Mesenchymal stem cell (in vitro differentiated cells and primary cell): ENCODE results near the gene ITPR3.
"Not testable (repeated sequence)": the region's sequence is repeated elsewhere in the genome, so short reads cannot be mapped to it uniquely, and the experiment has no call there.

Experiments
- DNase-seq: peaks from one replicate; pipeline ENCODE4 v3.0.0-alpha.2; 2013
- H2AFZ ChIP-seq: one replicate; pipeline ENCODE4 v1.6.1; 2013; ENCODE audit warnings: low read depth, mild to moderate bottlenecking, control low read depth, inconsistent platforms, low read length, moderate library complexity
- H2AK5ac ChIP-seq: 2 replicates; pipeline ENCODE4 v1.6.1; 2013; ENCODE audit warnings: low read length, moderate library complexity, mild to moderate bottlenecking, inconsistent platforms; ENCODE audit not compliant: severe bottlenecking
- H2BK120ac ChIP-seq: one replicate; pipeline ENCODE4 v1.6.1; 2013; ENCODE audit warnings: low read depth, mild to moderate bottlenecking, inconsistent platforms, low read length, moderate library complexity
- H2BK12ac ChIP-seq, 2 experiments: one replicate each; pipeline ENCODE4 v1.6.1; 2013; ENCODE audit warnings: inconsistent platforms in 2 of 2, low read length in 2 of 2, mild to moderate bottlenecking in 2 of 2, moderate library complexity in 2 of 2, control low read depth in 1 of 2
- H2BK15ac ChIP-seq: one replicate; pipeline ENCODE4 v1.6.1; 2013; ENCODE audit warnings: mild to moderate bottlenecking, low read depth, inconsistent platforms; ENCODE audit not compliant: poor library complexity, severe bottlenecking
- H2BK5ac ChIP-seq: 2 replicates; pipeline ENCODE4 v1.6.1; 2013; ENCODE audit warnings: low read depth, mild to moderate bottlenecking, low read length, control low read depth, inconsistent platforms; ENCODE audit not compliant: poor library complexity, severe bottlenecking
- H3K14ac ChIP-seq, 2 experiments: one replicate each; pipeline ENCODE4 v1.6.1; 2013; ENCODE audit warnings: inconsistent platforms in 2 of 2, low read length in 2 of 2, control low read depth in 1 of 2, mild to moderate bottlenecking in 1 of 2, moderate library complexity in 1 of 2
- H3K18ac ChIP-seq, 2 experiments: one replicate each; pipeline ENCODE4 v1.6.1; 2013; ENCODE audit warnings: inconsistent platforms in 2 of 2, low read length in 2 of 2, control low read depth in 1 of 2, low read depth in 1 of 2, mild to moderate bottlenecking in 1 of 2
- H3K23ac ChIP-seq, 2 experiments: one replicate each; pipeline ENCODE4 v1.6.1; 2013; ENCODE audit warnings: inconsistent platforms in 2 of 2, low read length in 2 of 2, mild to moderate bottlenecking in 2 of 2, moderate library complexity in 2 of 2, control low read depth in 1 of 2
- H3K27ac ChIP-seq: 2 replicates; pipeline ENCODE4 v1.5.1; 2013; ENCODE audit warnings: mild to moderate bottlenecking, moderate library complexity, low read length, control low read depth, inconsistent platforms; ENCODE audit not compliant: poor library complexity, severe bottlenecking
- H3K27me3 ChIP-seq, 2 experiments: 2 replicates each; pipeline versions ENCODE4 v1.6.1 to v1.7.0; 2013; ENCODE audit warnings: low read length in 2 of 2, mild to moderate bottlenecking in 2 of 2, moderate library complexity in 2 of 2, control low read depth in 1 of 2, inconsistent platforms in 1 of 2; ENCODE audit not compliant: control insufficient read depth in 1 of 2, insufficient read depth in 1 of 2
- H3K36me3 ChIP-seq, 2 experiments: 2 replicates each; pipeline versions ENCODE4 v1.6.1 to v1.7.0; 2013; ENCODE audit warnings: low read length in 2 of 2, control low read depth in 1 of 2, inconsistent platforms in 1 of 2, low read depth in 1 of 2, mild to moderate bottlenecking in 1 of 2; ENCODE audit not compliant: insufficient read depth in 2 of 2, control insufficient read depth in 1 of 2
- H3K4ac ChIP-seq, 2 experiments: one replicate each; pipeline ENCODE4 v1.6.1; 2013; ENCODE audit warnings: inconsistent platforms in 2 of 2, low read length in 2 of 2, mild to moderate bottlenecking in 2 of 2, moderate library complexity in 2 of 2, control low read depth in 1 of 2, low read depth in 1 of 2
- H3K4me1 ChIP-seq: 2 replicates; pipeline ENCODE4 v1.6.1; 2013; ENCODE audit warnings: low read depth, low read length, control low read depth; ENCODE audit not compliant: control insufficient read depth, insufficient read depth
- H3K4me2 ChIP-seq: 2 replicates; pipeline ENCODE4 v1.6.1; 2013; ENCODE audit warnings: low read length, mild to moderate bottlenecking, inconsistent platforms; ENCODE audit not compliant: poor library complexity, severe bottlenecking
- H3K4me3 ChIP-seq, 2 experiments: 2 replicates each; pipeline versions ENCODE4 v1.5.1 to v1.7.0; 2013; ENCODE audit warnings: low read length in 2 of 2, mild to moderate bottlenecking in 2 of 2, control low read depth in 1 of 2, low read depth in 1 of 2; ENCODE audit not compliant: insufficient read depth in 1 of 2
- H3K79me1 ChIP-seq: replicated peaks from 2 replicates; pipeline ENCODE4 v1.6.1; 2013; ENCODE audit warnings: mild to moderate bottlenecking, control low read depth, low read length, inconsistent platforms; ENCODE audit not compliant: poor library complexity, severe bottlenecking
- H3K9ac ChIP-seq: 2 replicates; pipeline ENCODE4 v1.7.0; 2013; ENCODE audit warnings: mild to moderate bottlenecking, low read length, moderate library complexity
- H3K9me3 ChIP-seq: 2 replicates; pipeline ENCODE4 v1.7.0; 2013; ENCODE audit warnings: mild to moderate bottlenecking, low read length; ENCODE audit not compliant: control insufficient read depth
- H4K8ac ChIP-seq: one replicate; pipeline ENCODE4 v1.6.1; 2013; ENCODE audit warnings: inconsistent platforms, mild to moderate bottlenecking, low read length, moderate library complexity
- H4K91ac ChIP-seq: one replicate; pipeline ENCODE4 v1.6.1; 2013; ENCODE audit warnings: mild to moderate bottlenecking, low read length, inconsistent platforms
- WGBS: methylation state at CpG from one replicate; pipeline ENCODE4 v1.1.7; 2013; ENCODE audit warnings: mixed read lengths; 5-methylcytosine and 5-hydroxymethylcytosine counted together

ITPR3 gene

GRCh38 chr6:33595001-33595846 lies 25.9 kb upstream of the ITPR3 start:
- no peaks in the 10 kb centered on the region for H3K36me3 ChIP-seq
- H3K9me3 ChIP-seq, result no peaks in the 10 kb centered on the region
- H3K4ac ChIP-seq, result no peak overlapping the region
- H4K8ac ChIP-seq, result peak overlapping the region; percentile 64
- no peaks in the 10 kb centered on the region for H3K27me3 ChIP-seq
- H3K4me1 ChIP-seq, result peaks cover 36% of the 10 kb centered on the region
- 84% methylated on average over 18 of the region's 18 CpGs for WGBS
- H4K91ac ChIP-seq, result no peak overlapping the region
- H3K4me2 ChIP-seq, result no peak overlapping the region
- H3K4me3 ChIP-seq, result no peak overlapping the region
- H2BK120ac ChIP-seq, result no peak overlapping the region
- H3K23ac ChIP-seq, result no peak overlapping the region
- no peak overlapping the region for H2AK5ac ChIP-seq
- no peak overlapping the region for H2BK12ac ChIP-seq
- no peaks in the 10 kb centered on the region for H3K79me1 ChIP-seq
- peak overlapping the region in 1 of 2 experiments; percentile 26 for H3K14ac ChIP-seq
- H3K9ac ChIP-seq, result no peak overlapping the region
- no peak for DNase-seq
- H3K18ac ChIP-seq, result no peak overlapping the region
- no peak overlapping the region for H3K27ac ChIP-seq
- H2BK5ac ChIP-seq, result no peak overlapping the region
- no peak overlapping the region for H2BK15ac ChIP-seq
- no peak overlapping the region for H2AFZ ChIP-seq

- H3K9me3 ChIP-seq, H3K27ac ChIP-seq, H2BK15ac ChIP-seq, H2BK120ac ChIP-seq, H3K23ac ChIP-seq, H3K9ac ChIP-seq, DNase-seq, H3K36me3 ChIP-seq, H2AK5ac ChIP-seq, H3K79me1 ChIP-seq, H3K4me2 ChIP-seq, H4K8ac ChIP-seq, H3K14ac ChIP-seq, H3K18ac ChIP-seq, H3K4ac ChIP-seq, H4K91ac ChIP-seq, H3K4me3 ChIP-seq, H2BK12ac ChIP-seq, H3K27me3 ChIP-seq, H2BK5ac ChIP-seq, H2AFZ ChIP-seq: not testable (repeated sequence)
- H3K4me1 ChIP-seq, result peaks cover 23% of the 10 kb centered on the region
- WGBS, result 80% methylated on average over 5 of the region's 5 CpGs
Observed at GRCh38 chr6:33596894-33597293, 24.2 kb upstream of the ITPR3 start.

DNA sequence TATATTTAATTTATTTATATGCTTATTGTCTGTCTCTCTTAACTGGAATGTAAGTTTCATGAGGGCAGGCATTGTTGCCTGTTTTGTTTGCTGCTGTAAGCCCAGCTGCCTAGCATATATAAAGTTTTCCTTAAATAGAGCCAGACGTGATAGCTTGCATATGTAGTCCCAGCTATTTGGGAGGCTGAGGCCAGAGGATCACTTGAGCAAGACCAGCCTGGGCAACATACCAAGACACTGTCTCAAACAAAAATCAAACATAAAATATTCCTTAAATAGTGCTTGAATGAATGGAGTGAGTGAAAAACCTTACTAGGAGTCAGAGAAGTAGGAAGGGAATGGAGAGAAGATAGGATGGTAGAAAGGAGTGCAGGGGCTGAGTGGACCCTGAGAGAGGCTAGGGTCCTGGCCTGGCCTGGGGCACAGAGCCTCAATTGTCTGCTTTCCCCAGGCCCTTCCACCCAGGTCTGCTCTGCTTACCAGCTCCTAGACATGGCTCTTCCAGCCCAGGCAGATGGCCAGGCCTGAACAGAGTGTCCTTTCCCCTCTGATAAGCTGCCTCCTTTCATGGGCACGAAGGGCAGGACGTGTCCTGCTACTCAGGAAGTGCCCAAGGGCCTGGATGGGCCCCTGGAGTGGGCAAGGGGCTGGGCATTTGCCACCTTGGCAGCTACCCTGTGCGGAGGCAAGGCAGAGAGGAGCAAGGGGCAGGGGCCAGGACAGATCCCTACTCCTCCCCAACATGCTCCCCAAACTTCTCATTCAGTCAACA lies 23.4 kb upstream of the ITPR3 start:
- Histone ChIP-seq H3K4ac (peak overlapping the region in 1 of 2 experiments; percentile 3), H3K27ac (no peak overlapping the region), H3K36me3 (no peaks in the 10 kb centered on the region), H2BK120ac (no peak overlapping the region), H3K27me3 (no peaks in the 10 kb centered on the region), H2AK5ac (no peak overlapping the region), H3K4me1 (peaks cover 18% of the 10 kb centered on the region), H2AFZ (no peak overlapping the region), H4K91ac (no peak overlapping the region), H2BK12ac (no peak overlapping the region), H3K79me1 (no peaks in the 10 kb centered on the region), H2BK5ac (no peak overlapping the region), H3K18ac (no peak overlapping the region), H3K23ac (peak overlapping the region in 1 of 2 experiments; percentile 3), H3K9me3 (no peaks in the 10 kb centered on the region), H3K4me2 (no peak overlapping the region), H3K9ac (no peak overlapping the region), H3K4me3 (no peak overlapping the region), H2BK15ac (no peak overlapping the region), H3K14ac (no peak overlapping the region), H4K8ac (no peak overlapping the region)
- DNase-seq, result no peak
- WGBS, result 83% methylated on average over 4 of the region's 4 CpGs

- H2BK15ac ChIP-seq, result no peak overlapping the region
- DNase-seq, result no peak
- no peak overlapping the region for H2BK120ac ChIP-seq
- no peaks in the 10 kb centered on the region for H3K27me3 ChIP-seq
- H4K8ac ChIP-seq, result no peak overlapping the region
- H2BK12ac ChIP-seq, result peak overlapping the region in 1 of 2 experiments; percentile 54
- H3K4me2 ChIP-seq, result no peak overlapping the region
- peak overlapping the region; percentile 53 for H4K91ac ChIP-seq
- peak overlapping the region in 1 of 2 experiments; percentile 88 for H3K14ac ChIP-seq
- no peaks in the 10 kb centered on the region for H3K36me3 ChIP-seq
- H3K79me1 ChIP-seq, result no peaks in the 10 kb centered on the region
- peaks cover 10% of the 10 kb centered on the region for H3K4me1 ChIP-seq
- H3K9me3 ChIP-seq, result peaks cover 5% of the 10 kb centered on the region
- 80% methylated on average over 9 of the region's 9 CpGs for WGBS
- no peak overlapping the region for H2BK5ac ChIP-seq
- peak overlapping the region; percentile 51 for H2AFZ ChIP-seq
- H3K4me3 ChIP-seq, result no peak overlapping the region
- H2AK5ac ChIP-seq, result peak overlapping the region; percentile 77
- H3K4ac ChIP-seq, result no peak overlapping the region
- no peak overlapping the region for H3K23ac ChIP-seq
- peak overlapping the region in 1 of 2 experiments; percentile 52 for H3K18ac ChIP-seq
- peak overlapping the region; percentile 58 for H3K27ac ChIP-seq
- no peak overlapping the region for H3K9ac ChIP-seq
Observed at GRCh38 chr6:33599413-33599938, 21.6 kb upstream of the ITPR3 start.
